ENCODE measurements around the gene TAL1.

TAL1 gene

GRCh38 chr1:47188791-47189785 is 42.9 kb downstream of the TAL1 start:
- no peak for DNase-seq (ENCODE audit: low read depth, low spot score)

- DNase-seq (ENCODE audit: low read depth, low spot score) = no peak
Measured at GRCh38 chr1:47187926-47188250, 44.1 kb downstream of the TAL1 start.

- DNase-seq (ENCODE audit: low read depth, low spot score) = no peak
Measured at GRCh38 chr1:47187231-47187925, 44.6 kb downstream of the TAL1 start.

- no peak for DNase-seq (ENCODE audit: low read depth, low spot score)
Measured at GRCh38 chr1:47186267-47187185, 45.5 kb downstream of the TAL1 start.

- DNase-seq (ENCODE audit: low read depth, low spot score) = no peak
Measured at GRCh38 chr1:47184822-47185677, 47.0 kb downstream of the TAL1 start.

- DNase-seq (ENCODE audit: low read depth, low spot score) = no peak
Measured at GRCh38 chr1:47184090-47184821, 47.8 kb downstream of the TAL1 start.

GRCh38 chr1:47183308-47184089 is 48.5 kb downstream of the TAL1 start:
- DNase-seq (ENCODE audit: low read depth, low spot score) = no peak

GRCh38 chr1:47182676-47183235 is 49.3 kb downstream of the TAL1 start:
- no peak for DNase-seq (ENCODE audit: low read depth, low spot score)

- DNase-seq (ENCODE audit: low read depth, low spot score) = no peak
Measured at GRCh38 chr1:47181955-47182675, 49.9 kb downstream of the TAL1 start.

GRCh38 chr1:47181095-47181954 is 50.7 kb downstream of the TAL1 start:
- peak; percentile 52 for DNase-seq (ENCODE audit: low read depth, low spot score)

GRCh38 chr1:47180603-47181094 is 51.4 kb downstream of the TAL1 start:
- DNase-seq (ENCODE audit: low read depth, low spot score) = no peak

- DNase-seq (ENCODE audit: low read depth, low spot score) = no peak
Measured at GRCh38 chr1:47179988-47180563, 51.9 kb downstream of the TAL1 start.

- DNase-seq (ENCODE audit: low read depth, low spot score) = peak; percentile 98
Measured at GRCh38 chr1:47179017-47179987, 52.7 kb downstream of the TAL1 start.

- DNase-seq (ENCODE audit: low read depth, low spot score) = no peak
Measured at GRCh38 chr1:47178654-47179016, 53.4 kb downstream of the TAL1 start.

- no peak for DNase-seq (ENCODE audit: low read depth, low spot score)
Measured at GRCh38 chr1:47178020-47178419, 54.0 kb downstream of the TAL1 start.

Data from ELF-1 (cell line).